ENCODE data around the gene EMP3. TPM values are rescaled to one million over a fixed set of nuclear protein-coding genes. Genes with fewer than 3 reads are reported as not detected.

Gene EMP3
- total and polyA plus RNA-seq, 2 of the 13 experiments (the other 11 are each of a cell fraction or from before 2014, with no cell fraction given): 2.2 to 7.8 TPM

GRCh38 chr19:48363810-48364597, 38.7 kb downstream of the EMP3 start, which contains the start of the genes SYNGR4 and TMEM143 (continued):
- TF ChIP-seq ZBTB43 (CRISPR knock-in tag; conservative IDR thresholded peaks at IDR 0.05) (no peak), ATM (IDR thresholded peaks at IDR 0.05; ENCODE audit: borderline replicate concordance) (no peak), HOXA9 (CRISPR knock-in tag; IDR thresholded peaks at IDR 0.05; ENCODE audit: borderline replicate concordance) (no peak), ZBTB39 (CRISPR knock-in tag; IDR thresholded peaks at IDR 0.05) (no peak), TERF1 (CRISPR knock-in tag; IDR thresholded peaks at IDR 0.05) (no peak), ZBED4 (CRISPR knock-in tag; IDR thresholded peaks at IDR 0.05; ENCODE audit: borderline replicate concordance) (no peak), GABPB1 (CRISPR knock-in tag; IDR thresholded peaks at IDR 0.05) (peak; percentile 82), ZNF841 (CRISPR knock-in tag; IDR thresholded peaks at IDR 0.05; ENCODE audit: borderline replicate concordance) (no peak), IKZF4 (CRISPR knock-in tag; IDR thresholded peaks at IDR 0.05; ENCODE audit: borderline replicate concordance, low read depth, not compliant biosample characterization) (no peak), GPBP1L1 (CRISPR knock-in tag; IDR thresholded peaks at IDR 0.05) (no peak), ZNF775 (CRISPR knock-in tag; IDR thresholded peaks at IDR 0.05; ENCODE audit: borderline replicate concordance) (no peak), MZF1 (CRISPR knock-in tag; IDR thresholded peaks at IDR 0.05; ENCODE audit: borderline replicate concordance) (no peak), HIC2 (CRISPR knock-in tag; IDR thresholded peaks at IDR 0.05; ENCODE audit: low read depth) (no peak; the same call in 1 of the 2 replicates), ZNF776 (CRISPR knock-in tag; IDR thresholded peaks at IDR 0.05) (no peak), TBL1XR1 (IDR thresholded peaks at IDR 0.05; ENCODE audit: borderline replicate concordance, low read length, partially characterized antibody) (no peak)
